ENCODE measurements around the gene VCL. TPM values are rescaled to one million over a fixed set of nuclear protein-coding genes. Genes with fewer than 3 reads are reported as not detected.

Gene VCL
- total RNA-seq, result 215 and 286 TPM in 2 replicates

GRCh38 chr10:73997787-73998622, at the start of gene VCL:
VCL (plus strand) TSS chr10:73998116; CDS start chr10:73998208, 92 bp downstream.

GRCh38 chr10:74150204-74150989, 152.5 kb downstream of the VCL start, which contains the start of gene AP3M1:
AP3M1 (minus strand) TSS chr10:74150828; CDS start chr10:74138379, 12,449 bp downstream.

GRCh38 chr10:74150990-74151878, 153.3 kb downstream of the VCL start, which contains the start of gene ADK:
ADK (plus strand) TSS chr10:74151221; CDS start chr10:74151279, 58 bp downstream.

Other genes starting within 250 kb of the VCL start
- gene CHCHD1, start 216.1 kb upstream of the VCL start, total RNA-seq, result 9.2 and 12.7 TPM in 2 replicates
- 70.8 and 81.8 TPM in 2 replicates for gene ZSWIM8, start 212.5 kb upstream of the VCL start, total RNA-seq
- gene NDST2, start 186.5 kb upstream of the VCL start, total RNA-seq, result 12.8 and 14.5 TPM in 2 replicates
- gene CAMK2G, start 123.6 kb upstream of the VCL start, total RNA-seq, result 35.3 and 36.7 TPM in 2 replicates
- gene PLAU, start 87.0 kb upstream of the VCL start, total RNA-seq, result 73.5 and 110 TPM in 2 replicates
- gene AP3M1, start 152.7 kb downstream of the VCL start, total RNA-seq, result 35.7 and 47.2 TPM in 2 replicates
- 24.6 and 31.3 TPM in 2 replicates for gene ADK, start 153.1 kb downstream of the VCL start, total RNA-seq

Measured in smooth muscle cell of the pulmonary artery (primary cell).